ENCODE data around the gene FHOD3.

- no peak for TF ChIP-seq CTCF (IDR thresholded peaks at IDR 0.05; ENCODE audit: low read depth, low read length)
- no peak for TF ChIP-seq POLR2A (IDR thresholded peaks at IDR 0.05; ENCODE audit: extremely low read depth, insufficient read length)
- no peak for TF ChIP-seq MYC (IDR thresholded peaks at IDR 0.05; ENCODE audit: low read depth, low read length)
Observed at GRCh38 chr18:36309436-36310391, 12.2 kb downstream of the FHOD3 start.
